ENCODE results near the gene UTRN. TPM values are rescaled to one million over a fixed set of nuclear protein-coding genes. Genes with fewer than 3 reads are reported as not detected.

Gene UTRN
- total and polyA plus RNA-seq, 10 of the 15 experiments (the other 5 are each of a cell fraction or from before 2014, with no cell fraction given), result 1.6 to 52.6 (median 25.5) TPM

DNA sequence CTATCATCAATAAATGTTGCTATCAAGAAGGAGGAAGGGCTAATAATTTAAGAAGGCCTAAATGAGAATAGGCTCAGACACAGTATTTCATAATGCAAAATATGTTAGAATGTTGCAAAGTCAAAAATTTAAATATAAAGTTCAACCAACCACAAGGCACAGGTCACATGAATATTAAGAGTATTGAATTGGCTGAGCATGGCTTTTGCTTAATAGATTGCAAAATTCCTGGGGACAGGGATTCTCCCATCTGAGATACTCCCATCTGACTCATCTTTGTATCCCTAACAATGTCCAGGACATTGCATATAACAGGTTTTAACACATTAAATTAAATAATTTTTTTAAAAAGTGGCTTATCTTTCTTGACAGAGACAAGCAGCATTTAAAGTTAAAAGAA, 32.9 kb upstream of the UTRN start:
- Histone ChIP-seq H3K79me2 (ENCODE audit: control insufficient read depth, insufficient read depth, low read length) (no peaks in the 10 kb centered on the region), H4K20me1 (ENCODE audit: control insufficient read depth, insufficient read depth) (no peaks in the 10 kb centered on the region), H3K4me1 (ENCODE audit: control insufficient read depth, insufficient read depth, low read length) (no peaks in the 10 kb centered on the region), H3K4me3 (no peak overlapping the region), H3K9ac (ENCODE audit: control insufficient read depth, insufficient read depth, low read length) (no peak overlapping the region), H3K27me3 (replicated peaks in 1 of 2; ENCODE audit: control insufficient read depth in 2 of 2, insufficient read depth in 2 of 2, low read length in 1 of 2) (no peaks in the 10 kb centered on the region; a peak in 1 of 4 replicates), H3K36me3 (ENCODE audit: control insufficient read depth in 2 of 2, insufficient read depth in 2 of 2, low read length in 1 of 2) (no peaks in the 10 kb centered on the region), H3K9me3 (replicated peaks; ENCODE audit: control insufficient read depth, insufficient read depth, low read length) (no peaks in the 10 kb centered on the region), H2AFZ (ENCODE audit: control insufficient read depth, low read depth, low read length) (no peak overlapping the region), H3K4me2 (ENCODE audit: control insufficient read depth, insufficient read depth) (no peak overlapping the region), H3K27ac (ENCODE audit: control insufficient read depth, insufficient read depth) (no peak overlapping the region)
- CTCF ChIA-PET, result interaction anchor here (0.6 kb wide), 1 partner anchor 23 kb away, joined by 3 read pairs; no protein-coding TSS in a partner anchor
- ATAC-seq (no peak), DNase-seq (ENCODE audit: low read depth, low spot score) (no peak), FAIRE-seq (no peak)
- in situ Hi-C loops (cut with MboI) (no loop called here), intact Hi-C loops (cut with micrococcal nuclease; ENCODE audit: unreplicated experiment) (no loop called here)
- no TSS peak for BruUV-seq (replicated peaks)
- RAD21 ChIA-PET (ENCODE audit: unreplicated experiment), result no interaction called here
- SMC1A ChIA-PET (ENCODE audit: uncharacterized antibody, unreplicated experiment), result no interaction called here
- POLR2A ChIA-PET, result no interaction called here
- TF ChIP-seq SIX5 (IDR thresholded peaks at IDR 0.05; ENCODE audit: low read depth, low read length, severe bottlenecking) (no peak), E4F1 (IDR thresholded peaks at IDR 0.05; ENCODE audit: borderline replicate concordance, partially characterized antibody) (no peak), CHD1 (IDR thresholded peaks at IDR 0.05; ENCODE audit: low read depth, low read length) (no peak), ZNF622 (IDR thresholded peaks at IDR 0.05) (no peak), RELB (IDR thresholded peaks at IDR 0.05; ENCODE audit: low read depth) (no peak), RAD51 (IDR thresholded peaks at IDR 0.05) (no peak), ZNF217 (IDR thresholded peaks at IDR 0.05) (no peak), CBX5 (IDR thresholded peaks at IDR 0.05; ENCODE audit: low read depth) (no peak), TCF7 (IDR thresholded peaks at IDR 0.05; ENCODE audit: borderline replicate concordance) (no peak), RELA (IDR thresholded peaks at IDR 0.05; ENCODE audit: borderline replicate concordance, partially characterized antibody) (no peak), POLR2A (IDR thresholded peaks at IDR 0.05; ENCODE audit: low read depth, low read length) (no peak), FOXK2 (IDR thresholded peaks at IDR 0.05) (no peak), EZH2 (IDR thresholded peaks at IDR 0.05; ENCODE audit: borderline replicate concordance, control insufficient read depth, low read depth, low read length) (no peak)
- TF ChIP-seq, protein P1, sequence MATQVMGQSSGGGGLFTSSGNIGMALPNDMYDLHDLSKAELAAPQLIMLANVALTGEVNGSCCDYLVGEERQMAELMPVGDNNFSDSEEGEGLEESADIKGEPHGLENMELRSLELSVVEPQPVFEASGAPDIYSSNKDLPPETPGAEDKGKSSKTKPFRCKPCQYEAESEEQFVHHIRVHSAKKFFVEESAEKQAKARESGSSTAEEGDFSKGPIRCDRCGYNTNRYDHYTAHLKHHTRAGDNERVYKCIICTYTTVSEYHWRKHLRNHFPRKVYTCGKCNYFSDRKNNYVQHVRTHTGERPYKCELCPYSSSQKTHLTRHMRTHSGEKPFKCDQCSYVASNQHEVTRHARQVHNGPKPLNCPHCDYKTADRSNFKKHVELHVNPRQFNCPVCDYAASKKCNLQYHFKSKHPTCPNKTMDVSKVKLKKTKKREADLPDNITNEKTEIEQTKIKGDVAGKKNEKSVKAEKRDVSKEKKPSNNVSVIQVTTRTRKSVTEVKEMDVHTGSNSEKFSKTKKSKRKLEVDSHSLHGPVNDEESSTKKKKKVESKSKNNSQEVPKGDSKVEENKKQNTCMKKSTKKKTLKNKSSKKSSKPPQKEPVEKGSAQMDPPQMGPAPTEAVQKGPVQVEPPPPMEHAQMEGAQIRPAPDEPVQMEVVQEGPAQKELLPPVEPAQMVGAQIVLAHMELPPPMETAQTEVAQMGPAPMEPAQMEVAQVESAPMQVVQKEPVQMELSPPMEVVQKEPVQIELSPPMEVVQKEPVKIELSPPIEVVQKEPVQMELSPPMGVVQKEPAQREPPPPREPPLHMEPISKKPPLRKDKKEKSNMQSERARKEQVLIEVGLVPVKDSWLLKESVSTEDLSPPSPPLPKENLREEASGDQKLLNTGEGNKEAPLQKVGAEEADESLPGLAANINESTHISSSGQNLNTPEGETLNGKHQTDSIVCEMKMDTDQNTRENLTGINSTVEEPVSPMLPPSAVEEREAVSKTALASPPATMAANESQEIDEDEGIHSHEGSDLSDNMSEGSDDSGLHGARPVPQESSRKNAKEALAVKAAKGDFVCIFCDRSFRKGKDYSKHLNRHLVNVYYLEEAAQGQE (IDR thresholded peaks at IDR 0.05; ENCODE audit: low read depth, low read length), result no peak
- TF ChIP-seq, protein P2, sequence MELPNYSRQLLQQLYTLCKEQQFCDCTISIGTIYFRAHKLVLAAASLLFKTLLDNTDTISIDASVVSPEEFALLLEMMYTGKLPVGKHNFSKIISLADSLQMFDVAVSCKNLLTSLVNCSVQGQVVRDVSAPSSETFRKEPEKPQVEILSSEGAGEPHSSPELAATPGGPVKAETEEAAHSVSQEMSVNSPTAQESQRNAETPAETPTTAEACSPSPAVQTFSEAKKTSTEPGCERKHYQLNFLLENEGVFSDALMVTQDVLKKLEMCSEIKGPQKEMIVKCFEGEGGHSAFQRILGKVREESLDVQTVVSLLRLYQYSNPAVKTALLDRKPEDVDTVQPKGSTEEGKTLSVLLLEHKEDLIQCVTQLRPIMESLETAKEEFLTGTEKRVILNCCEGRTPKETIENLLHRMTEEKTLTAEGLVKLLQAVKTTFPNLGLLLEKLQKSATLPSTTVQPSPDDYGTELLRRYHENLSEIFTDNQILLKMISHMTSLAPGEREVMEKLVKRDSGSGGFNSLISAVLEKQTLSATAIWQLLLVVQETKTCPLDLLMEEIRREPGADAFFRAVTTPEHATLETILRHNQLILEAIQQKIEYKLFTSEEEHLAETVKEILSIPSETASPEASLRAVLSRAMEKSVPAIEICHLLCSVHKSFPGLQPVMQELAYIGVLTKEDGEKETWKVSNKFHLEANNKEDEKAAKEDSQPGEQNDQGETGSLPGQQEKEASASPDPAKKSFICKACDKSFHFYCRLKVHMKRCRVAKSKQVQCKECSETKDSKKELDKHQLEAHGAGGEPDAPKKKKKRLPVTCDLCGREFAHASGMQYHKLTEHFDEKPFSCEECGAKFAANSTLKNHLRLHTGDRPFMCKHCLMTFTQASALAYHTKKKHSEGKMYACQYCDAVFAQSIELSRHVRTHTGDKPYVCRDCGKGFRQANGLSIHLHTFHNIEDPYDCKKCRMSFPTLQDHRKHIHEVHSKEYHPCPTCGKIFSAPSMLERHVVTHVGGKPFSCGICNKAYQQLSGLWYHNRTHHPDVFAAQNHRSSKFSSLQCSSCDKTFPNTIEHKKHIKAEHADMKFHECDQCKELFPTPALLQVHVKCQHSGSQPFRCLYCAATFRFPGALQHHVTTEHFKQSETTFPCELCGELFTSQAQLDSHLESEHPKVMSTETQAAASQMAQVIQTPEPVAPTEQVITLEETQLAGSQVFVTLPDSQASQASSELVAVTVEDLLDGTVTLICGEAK (IDR thresholded peaks at IDR 0.05; ENCODE audit: borderline replicate concordance), result no peak

All from GM12878 (cell line).